ENCODE measurements around the gene ARMC2. TPM values are rescaled to one million over a fixed set of nuclear protein-coding genes. Genes with fewer than 3 reads are reported as not detected.

Gene ARMC2
- total RNA-seq, 1 donor, result 1.4 TPM

DNA sequence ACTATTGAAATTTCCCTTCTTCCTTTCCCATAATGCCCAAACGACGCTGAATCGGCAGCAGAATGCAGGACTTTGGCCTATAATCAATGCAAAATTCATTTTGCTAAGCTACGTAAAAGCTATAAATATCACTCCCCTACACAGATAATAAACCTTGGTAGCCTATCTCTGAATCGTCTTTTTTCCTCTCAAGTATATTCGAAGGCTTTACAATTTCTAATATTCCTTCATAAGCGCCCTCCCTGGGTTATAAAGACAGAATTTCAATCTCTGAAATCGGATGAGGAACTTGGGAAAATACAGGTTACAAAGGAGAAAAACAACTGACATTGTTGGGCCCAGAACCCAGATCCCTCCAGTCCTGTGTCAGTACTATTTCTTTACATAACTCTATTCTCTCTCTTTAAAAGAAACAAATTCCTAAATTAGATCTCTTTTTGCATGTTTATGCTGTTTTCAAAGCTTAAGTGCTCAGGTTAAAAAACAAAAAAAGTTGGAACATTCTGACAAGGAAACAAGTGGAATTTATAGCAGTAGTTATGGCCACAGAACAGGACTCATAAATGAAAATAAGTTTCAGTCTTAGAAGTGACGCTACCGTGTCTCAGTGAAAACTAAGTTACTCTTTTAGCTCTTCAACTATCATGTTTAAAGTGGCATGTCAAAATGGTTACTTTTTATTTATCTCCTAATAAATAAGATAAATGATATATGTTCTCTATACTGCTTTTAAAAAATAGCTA, 161.9 kb downstream of the ARMC2 start:
- no peak for DNase-seq (ENCODE audit: insufficient read length, low spot score, missing footprints)
- Histone ChIP-seq H3K4me1 (ENCODE audit: insufficient read depth, low read length) (no peaks in the 10 kb centered on the region), H4K20me1 (ENCODE audit: insufficient read depth, low read length) (peaks cover 8% of the 10 kb centered on the region), H3K79me2 (ENCODE audit: insufficient read depth, low read length) (peaks cover 28% of the 10 kb centered on the region), H3K27ac (ENCODE audit: low read depth, low read length) (peak overlapping the region; percentile 70), H3K9me3 (ENCODE audit: low read depth, low read length) (no peaks in the 10 kb centered on the region), H3K4me2 (ENCODE audit: insufficient read depth, low read length) (peak overlapping the region; percentile 95), H3K27me3 (ENCODE audit: insufficient read depth, low read length) (no peaks in the 10 kb centered on the region), H3K4me3 (ENCODE audit: insufficient read depth, low read length) (peak overlapping the region; percentile 89), H3K36me3 (ENCODE audit: insufficient read depth, low read length) (no peaks in the 10 kb centered on the region), H2AFZ (ENCODE audit: low read length) (peak overlapping the region; percentile 89)
- TF ChIP-seq, protein P1, sequence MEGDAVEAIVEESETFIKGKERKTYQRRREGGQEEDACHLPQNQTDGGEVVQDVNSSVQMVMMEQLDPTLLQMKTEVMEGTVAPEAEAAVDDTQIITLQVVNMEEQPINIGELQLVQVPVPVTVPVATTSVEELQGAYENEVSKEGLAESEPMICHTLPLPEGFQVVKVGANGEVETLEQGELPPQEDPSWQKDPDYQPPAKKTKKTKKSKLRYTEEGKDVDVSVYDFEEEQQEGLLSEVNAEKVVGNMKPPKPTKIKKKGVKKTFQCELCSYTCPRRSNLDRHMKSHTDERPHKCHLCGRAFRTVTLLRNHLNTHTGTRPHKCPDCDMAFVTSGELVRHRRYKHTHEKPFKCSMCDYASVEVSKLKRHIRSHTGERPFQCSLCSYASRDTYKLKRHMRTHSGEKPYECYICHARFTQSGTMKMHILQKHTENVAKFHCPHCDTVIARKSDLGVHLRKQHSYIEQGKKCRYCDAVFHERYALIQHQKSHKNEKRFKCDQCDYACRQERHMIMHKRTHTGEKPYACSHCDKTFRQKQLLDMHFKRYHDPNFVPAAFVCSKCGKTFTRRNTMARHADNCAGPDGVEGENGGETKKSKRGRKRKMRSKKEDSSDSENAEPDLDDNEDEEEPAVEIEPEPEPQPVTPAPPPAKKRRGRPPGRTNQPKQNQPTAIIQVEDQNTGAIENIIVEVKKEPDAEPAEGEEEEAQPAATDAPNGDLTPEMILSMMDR (IDR thresholded peaks at IDR 0.05; ENCODE audit: extremely low read depth, low read depth, low read length), result no peak

GRCh38 chr6:109010705-109011102, 162.5 kb downstream of the ARMC2 start:
- H3K4me3 ChIP-seq (ENCODE audit: insufficient read depth, low read length), result no peak overlapping the region

GRCh38 chr6:109013656-109014305, 165.6 kb downstream of the ARMC2 start:
- DNase-seq (ENCODE audit: insufficient read length, low spot score, missing footprints), result no peak
- Histone ChIP-seq H3K4me3 (ENCODE audit: insufficient read depth, low read length) (no peak overlapping the region), H4K20me1 (ENCODE audit: insufficient read depth, low read length) (no peaks in the 10 kb centered on the region), H3K4me1 (ENCODE audit: insufficient read depth, low read length) (no peaks in the 10 kb centered on the region), H3K27ac (ENCODE audit: low read depth, low read length) (no peak overlapping the region), H2AFZ (ENCODE audit: low read length) (no peak overlapping the region), H3K79me2 (ENCODE audit: insufficient read depth, low read length) (peaks cover 5% of the 10 kb centered on the region), H3K36me3 (ENCODE audit: insufficient read depth, low read length) (no peaks in the 10 kb centered on the region), H3K27me3 (ENCODE audit: insufficient read depth, low read length) (no peaks in the 10 kb centered on the region), H3K9me3 (ENCODE audit: low read depth, low read length) (no peaks in the 10 kb centered on the region), H3K4me2 (ENCODE audit: insufficient read depth, low read length) (no peak overlapping the region)
- TF ChIP-seq, protein P1 (IDR thresholded peaks at IDR 0.05; ENCODE audit: extremely low read depth, low read depth, low read length), result no peak

More at GRCh38 chr6:109010705-109011102, 162.5 kb downstream of the ARMC2 start:
- TF ChIP-seq, protein P1 (IDR thresholded peaks at IDR 0.05; ENCODE audit: extremely low read depth, low read depth, low read length), result no peak
- Histone ChIP-seq H3K79me2 (ENCODE audit: insufficient read depth, low read length) (peaks cover 27% of the 10 kb centered on the region), H3K9me3 (ENCODE audit: low read depth, low read length) (no peaks in the 10 kb centered on the region), H3K4me2 (ENCODE audit: insufficient read depth, low read length) (peak overlapping the region; percentile 95), H4K20me1 (ENCODE audit: insufficient read depth, low read length) (peaks cover 6% of the 10 kb centered on the region), H2AFZ (ENCODE audit: low read length) (no peak overlapping the region), H3K4me1 (ENCODE audit: insufficient read depth, low read length) (no peaks in the 10 kb centered on the region), H3K27ac (ENCODE audit: low read depth, low read length) (no peak overlapping the region), H3K36me3 (ENCODE audit: insufficient read depth, low read length) (no peaks in the 10 kb centered on the region), H3K27me3 (ENCODE audit: insufficient read depth, low read length) (no peaks in the 10 kb centered on the region)
- DNase-seq (ENCODE audit: insufficient read length, low spot score, missing footprints), result no peak

- no peaks in the 10 kb centered on the region for H3K79me2 ChIP-seq (ENCODE audit: insufficient read depth, low read length)
- no peaks in the 10 kb centered on the region for H4K20me1 ChIP-seq (ENCODE audit: insufficient read depth, low read length)
- TF ChIP-seq, protein P1 (IDR thresholded peaks at IDR 0.05; ENCODE audit: extremely low read depth, low read depth, low read length), result no peak
- H3K4me1 ChIP-seq (ENCODE audit: insufficient read depth, low read length), result no peaks in the 10 kb centered on the region
- no peaks in the 10 kb centered on the region for H3K27me3 ChIP-seq (ENCODE audit: insufficient read depth, low read length)
- H3K27ac ChIP-seq (ENCODE audit: low read depth, low read length), result no peak overlapping the region
- no peak overlapping the region for H3K4me2 ChIP-seq (ENCODE audit: insufficient read depth, low read length)
- H2AFZ ChIP-seq (ENCODE audit: low read length), result no peak overlapping the region
- H3K9me3 ChIP-seq (ENCODE audit: low read depth, low read length), result no peaks in the 10 kb centered on the region
- no peaks in the 10 kb centered on the region for H3K36me3 ChIP-seq (ENCODE audit: insufficient read depth, low read length)
- DNase-seq (ENCODE audit: insufficient read length, low spot score, missing footprints), result no peak
- H3K4me3 ChIP-seq (ENCODE audit: insufficient read depth, low read length), result no peak overlapping the region
Measured at GRCh38 chr6:109014606-109015005, 166.4 kb downstream of the ARMC2 start.
